GM18519 (cell line): ENCODE results near the gene NIPA2.
"Not testable (repeated sequence)": the region's sequence is repeated elsewhere in the genome, so short reads cannot be mapped to it uniquely, and the experiment has no call there.

Experiments
- ATAC-seq: cut with Tn5 transposase; IDR thresholded peaks from one replicate; pipeline ENCODE4 v1.9.1; 2021; ENCODE audit warnings: mild to moderate bottlenecking, moderate library complexity; ENCODE audit not compliant: unreplicated experiment, low FRiP score

The NIPA2 gene

GRCh38 chr15:22838292-22839042, at the start of gene NIPA2:
TSS of gene NIPA2 (plus strand) at chr15:22838666. CDS start at chr15:22851732, 13,066 bp downstream.
- ATAC-seq = peak; percentile 69

DNA sequence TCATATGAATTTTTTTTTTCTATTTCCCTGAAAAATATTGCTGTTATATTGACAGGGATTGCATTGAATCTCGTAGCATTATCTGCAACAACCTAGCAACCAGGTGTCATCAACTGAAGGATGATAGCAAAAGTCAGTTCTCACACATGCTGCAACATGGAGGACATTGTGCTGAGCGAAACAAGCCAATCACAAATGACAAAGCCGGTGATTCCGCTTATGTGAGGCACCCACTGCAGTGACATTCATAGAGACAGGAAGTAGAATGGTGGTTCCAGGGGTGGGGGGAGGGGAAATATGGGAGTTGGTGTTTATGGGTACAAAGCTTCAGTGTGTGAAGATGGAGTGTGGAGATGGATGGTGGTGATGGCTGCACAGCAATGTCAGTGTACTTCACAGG, 44.4 kb upstream of the NIPA2 start:
- ATAC-seq = no peak

DNA sequence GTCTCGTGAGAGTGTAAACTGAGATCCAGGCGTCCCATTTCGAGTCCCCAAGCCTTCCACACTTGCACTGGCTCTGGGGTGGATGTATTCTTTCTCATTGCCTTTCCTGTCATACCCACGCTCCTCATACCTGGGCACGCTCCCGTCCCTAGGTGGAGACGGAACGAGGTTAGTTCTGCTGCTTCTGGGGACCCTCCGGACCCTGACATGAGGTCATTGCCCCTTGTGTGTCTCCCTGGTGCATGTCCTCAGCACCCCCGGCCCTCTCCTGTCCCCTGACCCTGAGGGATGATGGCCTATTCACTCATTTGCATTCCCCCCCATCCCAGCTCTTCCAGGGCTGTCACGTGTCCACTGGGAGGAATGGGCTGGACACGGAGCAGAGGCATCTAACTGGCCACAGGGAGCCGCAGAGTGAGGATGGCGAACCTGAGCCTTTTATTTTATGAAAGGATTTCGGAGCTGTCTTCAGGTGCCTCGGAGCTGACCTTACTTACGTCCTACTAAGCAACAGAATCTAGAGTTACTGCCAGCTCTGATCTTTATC, 43.8 kb upstream of the NIPA2 start:
- ATAC-seq = no peak

DNA sequence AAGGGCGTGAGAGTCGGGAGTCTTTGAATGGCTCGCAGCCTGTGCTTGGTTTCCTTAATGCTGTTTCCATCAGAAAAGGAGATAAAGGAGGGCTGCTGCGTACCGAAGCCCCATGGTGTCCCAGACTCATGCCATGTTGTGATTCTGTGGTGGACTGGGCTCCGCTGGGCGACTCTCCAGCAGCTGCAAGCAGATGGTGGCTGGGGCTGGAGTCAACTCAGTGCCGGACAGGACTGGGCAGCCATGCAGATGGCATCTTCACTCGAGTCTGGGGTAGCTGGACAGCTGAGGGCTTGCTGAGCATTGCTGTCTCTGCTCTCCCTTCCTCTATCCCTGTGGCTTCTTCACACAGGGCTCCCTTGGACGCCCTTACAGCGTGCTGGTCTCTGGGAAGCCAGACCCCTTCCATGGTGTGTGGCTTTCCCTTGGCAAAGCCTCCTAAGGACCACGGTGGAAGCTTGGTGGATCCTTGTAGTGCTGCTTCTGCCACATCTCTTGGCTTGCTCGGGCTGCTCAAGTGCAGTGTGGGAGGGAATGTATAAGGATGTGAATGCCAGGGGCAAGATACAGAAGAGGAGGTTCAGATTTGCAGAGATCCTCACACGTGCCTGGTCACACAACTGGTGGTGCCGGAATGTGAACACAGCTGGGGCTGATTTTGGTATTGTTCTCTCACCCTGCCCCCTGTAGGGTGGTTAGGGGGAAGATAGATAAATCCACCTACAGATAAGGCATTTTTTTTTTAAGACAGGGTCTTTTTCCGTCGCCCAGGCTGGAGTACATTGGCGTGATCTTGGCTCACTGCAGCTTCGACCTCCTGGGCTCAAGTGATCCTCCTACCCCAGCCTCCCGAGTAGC, 43.0 kb upstream of the NIPA2 start:
- ATAC-seq = no peak

- ATAC-seq = no peak
Measured at GRCh38 chr15:22796079-22796478, 42.4 kb upstream of the NIPA2 start.

GRCh38 chr15:22799902-22800301, 38.6 kb upstream of the NIPA2 start:
- ATAC-seq = no peak

DNA sequence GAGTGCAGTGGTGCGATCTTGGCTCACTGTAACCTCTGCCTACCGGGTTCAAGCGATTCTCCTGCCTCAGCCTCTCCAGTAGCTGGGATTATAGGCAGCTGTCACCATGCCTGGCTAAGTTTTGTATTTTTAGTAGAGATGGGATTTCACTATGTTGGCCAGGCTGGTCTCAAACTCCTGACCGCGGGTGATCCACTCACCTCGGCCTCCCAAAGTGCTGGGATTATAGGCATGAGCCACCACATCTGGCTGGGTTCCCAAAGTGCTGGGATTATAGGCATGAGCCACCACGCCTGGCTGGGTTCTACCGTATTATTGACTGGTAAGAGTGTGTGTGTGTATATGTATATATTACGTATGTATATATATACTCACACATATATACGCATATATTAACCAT, 35.5 kb upstream of the NIPA2 start:
- not testable (repeated sequence) for ATAC-seq

DNA sequence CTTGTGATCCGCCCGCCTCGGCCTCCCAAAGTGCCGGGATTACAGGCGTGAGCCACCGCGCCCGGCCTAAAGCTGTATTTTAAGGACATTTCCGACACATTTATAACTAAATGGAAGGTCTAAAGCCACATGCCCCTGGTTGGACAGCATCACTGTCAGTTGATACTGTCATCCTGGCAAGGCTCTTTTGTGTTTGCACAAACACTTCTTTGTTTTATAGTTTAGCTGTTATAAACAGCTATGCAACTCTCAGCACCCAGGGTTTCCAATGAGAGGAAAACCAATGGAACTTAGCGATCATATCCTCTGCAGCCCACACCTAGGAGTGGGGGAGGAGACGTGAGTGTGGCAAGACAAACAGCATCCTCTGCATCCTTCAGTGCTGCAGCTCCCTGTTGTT, 32.3 kb upstream of the NIPA2 start:
- ATAC-seq = no peak

- ATAC-seq = no peak
Measured at GRCh38 chr15:22806664-22807063, 31.8 kb upstream of the NIPA2 start.

- ATAC-seq = not testable (repeated sequence)
Measured at GRCh38 chr15:22807831-22808230, 30.6 kb upstream of the NIPA2 start.

DNA sequence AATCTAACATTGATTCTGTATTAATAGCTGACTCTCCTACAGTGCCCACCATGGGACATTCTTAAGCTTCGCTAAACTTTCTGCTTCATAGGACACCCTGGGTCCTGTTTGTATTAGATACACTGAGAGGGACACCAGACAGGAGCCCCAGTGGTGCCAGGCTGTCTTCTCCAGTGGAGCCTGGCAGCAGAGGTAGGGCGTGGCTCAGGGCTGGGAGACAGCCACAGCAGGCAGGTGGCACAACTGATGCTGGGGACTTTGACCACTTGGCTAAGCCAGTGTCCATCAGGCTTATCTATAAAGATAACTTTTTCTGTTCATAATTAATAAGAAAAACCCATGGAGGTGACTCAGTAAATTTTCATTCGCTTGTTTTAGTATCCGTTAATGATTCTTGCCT, 30.2 kb upstream of the NIPA2 start:
- no peak for ATAC-seq

DNA sequence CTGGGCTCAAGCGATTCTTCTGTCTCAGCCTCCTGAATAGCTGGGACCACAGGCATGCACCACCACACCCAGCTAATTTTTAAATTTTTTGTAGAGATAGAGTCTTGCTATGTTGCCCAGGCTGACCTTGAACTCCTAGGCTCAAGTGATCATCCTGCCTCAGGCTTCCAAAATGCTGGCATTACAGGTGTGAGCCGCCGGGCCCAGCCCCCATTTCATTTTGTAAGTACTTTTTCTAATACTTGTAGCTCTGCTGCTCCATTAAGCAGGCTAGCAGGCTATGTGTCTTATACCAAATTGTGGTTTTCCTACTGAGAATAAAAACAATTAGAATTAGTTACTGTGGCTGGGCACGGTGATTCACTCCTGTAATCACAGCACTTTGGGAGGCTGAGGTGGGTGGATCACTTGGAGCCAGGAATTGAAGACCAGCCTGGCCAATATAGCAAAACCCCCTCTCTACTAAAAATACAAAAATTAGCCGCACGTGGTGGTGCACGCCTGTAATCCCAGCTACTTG, 29.6 kb upstream of the NIPA2 start:
- no peak for ATAC-seq

DNA sequence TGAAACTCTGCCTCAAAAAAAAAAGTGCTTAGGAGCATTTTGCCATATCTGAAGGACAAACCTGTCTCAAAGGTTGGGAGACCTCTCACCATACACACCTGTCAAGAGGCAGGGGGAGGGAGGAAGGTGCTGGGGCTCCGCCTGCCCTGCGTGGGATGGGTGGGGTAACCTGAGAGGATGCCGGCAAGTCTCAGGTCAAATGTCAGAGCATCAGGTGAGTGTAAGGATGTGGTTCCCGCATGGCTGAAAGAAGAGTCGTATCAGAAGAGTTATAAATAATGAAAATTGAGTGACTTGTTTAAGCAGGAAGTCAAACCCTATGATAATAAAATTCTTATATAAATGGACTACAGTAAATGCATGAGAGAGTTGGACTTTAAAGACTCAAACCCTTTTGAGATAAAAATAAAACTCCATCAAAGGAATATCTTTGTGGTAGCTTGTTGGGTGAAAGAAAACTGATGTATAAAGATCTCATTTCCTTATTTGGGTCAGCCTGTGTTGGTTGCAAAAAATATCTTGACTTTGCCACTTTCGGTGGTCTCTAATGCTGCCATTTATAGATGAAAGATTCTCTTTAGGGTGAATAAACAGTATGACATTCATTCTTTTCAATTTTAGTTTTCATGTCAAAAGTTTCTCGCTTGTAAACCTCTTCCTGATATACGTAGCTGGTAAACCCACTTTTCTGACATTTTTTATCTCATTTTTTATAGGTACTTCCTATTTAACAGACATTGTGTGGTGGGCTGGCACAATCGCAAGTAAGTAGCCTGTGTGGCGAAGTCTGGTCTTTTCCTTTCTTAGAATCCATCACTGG, 28.2 kb upstream of the NIPA2 start:
- ATAC-seq = peak; percentile 40

GRCh38 chr15:22810853-22811338, 27.6 kb upstream of the NIPA2 start:
- no peak for ATAC-seq

GRCh38 chr15:22811640-22812039, 26.8 kb upstream of the NIPA2 start:
- ATAC-seq = no peak

- ATAC-seq = no peak
Measured at GRCh38 chr15:22813844-22814243, 24.6 kb upstream of the NIPA2 start.

- ATAC-seq = no peak
Measured at GRCh38 chr15:22815766-22816165, 22.7 kb upstream of the NIPA2 start.

GRCh38 chr15:22819651-22820050, 18.8 kb upstream of the NIPA2 start:
- no peak for ATAC-seq

GRCh38 chr15:22823495-22824128, 14.9 kb upstream of the NIPA2 start:
- no peak for ATAC-seq

GRCh38 chr15:22827125-22827524, 11.3 kb upstream of the NIPA2 start:
- no peak for ATAC-seq
